Right cardiac atrium (tissue), 5 donors: ENCODE results near the gene CAP1. TPM values are rescaled to one million over a fixed set of nuclear protein-coding genes. Genes with fewer than 3 reads are reported as not detected.

Experiments used
- ATAC-seq, 2 donors: fragments of 200-7000 bp; cut with Tn5 transposase; one replicate each; pipeline versions ENCODE4 v1.8.0 to v1.9.1; 2020; ENCODE audit warnings: moderate library complexity in 2 of 2, mild to moderate bottlenecking in 1 of 2
- DNase-seq, 3 donors: peaks; one replicate each; pipeline ENCODE4 v3.0.0-alpha.2; 2020
- H3K27ac ChIP-seq: one replicate; pipeline ENCODE4 v1.5.1; 2013; ENCODE audit warnings: mild to moderate bottlenecking, low read length, control low read depth, moderate library complexity
- H3K27me3 ChIP-seq: one replicate; pipeline ENCODE4 v1.6.1; 2013; ENCODE audit not compliant: control insufficient read depth, insufficient read depth
- H3K4me1 ChIP-seq: one replicate; pipeline ENCODE4 v1.6.1; 2013; ENCODE audit warnings: low read length; ENCODE audit not compliant: control insufficient read depth, insufficient read depth
- H3K4me3 ChIP-seq: one replicate; pipeline ENCODE4 v1.5.1; 2013; ENCODE audit warnings: low read length, control low read depth
- H3K9me3 ChIP-seq: one replicate; pipeline ENCODE4 v1.6.1; 2013; ENCODE audit warnings: low read length; ENCODE audit not compliant: control insufficient read depth
- WGBS: extraction: QIAGEN DNeasy Blood & Tissue Kit; methylation state at CpG from one replicate; pipeline ENCODE4 v1.1.7; 2013; 5-methylcytosine and 5-hydroxymethylcytosine counted together
- intact Hi-C, 4 donors: fragments of 100-400 bp; cut with DNase I; formaldehyde crosslinking; loops; one replicate each; pipeline versions ENCODE4 v1.11.0 to v1.14.0; 2022 to 2023
- polyA plus RNA-seq: library from polyadenylated mRNA; stranded (reverse); fragments of 200-250 nt; gene quantifications from one replicate; pipeline ENCODE4 v1.2.3, GENCODE V29; 2013
- total RNA-seq, 4 donors: library from RNA; stranded (reverse); fragmentation: NEBNext Ultra II Directional; extraction: Animal tissue kit (Norgen Biotek cat#: 25700); gene quantifications; one replicate each; pipeline ENCODE4 v1.2.1, GENCODE V29; 2021
- donor health status: healthy with polysubstance abuse.
- donor health status: DM: no; HTN: yes; CAD: no.
- donor health status: DM: no; HTN: no; CAD: no.
- donor health status: DM: no; HTN: yes; CAD: no; lungs with severe emphysema.
- donor health status: DM: yes; HTN: yes; CAD: no.

Gene CAP1
- total and polyA plus RNA-seq, 5 donors: 43.8 to 118 (median 89.5) TPM

DNA sequence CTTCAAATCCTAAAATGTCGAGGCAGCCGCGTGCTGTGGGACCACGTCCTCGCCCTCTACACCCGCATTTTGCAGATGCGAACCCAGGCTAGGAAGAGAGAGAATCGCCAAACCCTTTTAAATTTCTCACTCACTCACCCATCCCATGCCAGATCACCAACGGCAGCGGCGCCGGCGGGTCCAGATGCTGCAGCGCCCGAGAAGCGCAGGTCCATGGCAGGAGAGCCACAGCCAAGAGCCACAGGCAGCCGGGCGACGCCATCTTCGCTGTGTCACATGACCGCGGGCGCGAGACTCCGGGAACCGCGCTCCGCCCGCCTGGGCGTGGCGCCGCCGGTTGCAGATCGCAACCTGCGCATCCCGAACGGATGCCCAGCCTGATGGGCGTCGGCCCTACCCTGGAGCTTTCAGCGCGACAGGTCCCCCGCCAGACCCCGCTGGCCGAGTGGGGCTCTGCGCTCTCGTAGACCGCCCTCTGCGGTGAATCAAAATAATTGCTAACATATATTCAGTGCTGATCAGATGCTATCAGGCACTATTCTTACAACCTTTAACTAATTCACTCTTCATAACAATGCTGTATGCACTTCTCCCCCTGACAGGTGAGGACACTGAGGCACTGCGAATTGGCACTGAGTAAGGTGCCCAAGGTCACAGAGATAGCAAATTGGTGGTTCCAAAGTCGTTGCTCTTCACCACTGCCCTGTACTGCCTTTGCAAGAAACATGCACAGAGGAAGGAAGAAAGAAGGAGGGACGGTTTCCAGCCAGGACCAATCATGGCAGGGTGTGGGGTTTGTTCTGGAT is 56.7 kb downstream of the CAP1 start, which contains the start of gene PPT1:
TSS of gene PPT1 (minus strand) at position 276 of the 806 bp plus-strand sequence. CDS start at position 262, 14 bp downstream.
- H3K27ac ChIP-seq: peak within 1 kb of the TSS; percentile 61
- H3K27me3 ChIP-seq: no peaks in the 10 kb centered on the region
- peak; percentile 78 to 93 (median 90) for DNase-seq
- ATAC-seq: peak; percentile 96 to 97
- H3K9me3 ChIP-seq: no peaks in the 10 kb centered on the region
- intact Hi-C loops: no loop called here
- WGBS: under 1% methylated on average over 51 of the region's 51 CpGs
- peak within 1 kb of the TSS; percentile 83 for H3K4me3 ChIP-seq
- H3K4me1 ChIP-seq: no peaks in the 10 kb centered on the region

- WGBS: 73% methylated on average over 1 of the region's 1 CpG
Observed at GRCh38 chr1:40102038-40102437, 61.5 kb downstream of the CAP1 start.

GRCh38 chr1:40102896-40103295 is 62.4 kb downstream of the CAP1 start:
- H3K27me3 ChIP-seq: no peaks in the 10 kb centered on the region
- DNase-seq (no peak), ATAC-seq (no peak)
- no peaks in the 10 kb centered on the region for H3K4me1 ChIP-seq
- no peak overlapping the region for H3K4me3 ChIP-seq
- no peak overlapping the region for H3K27ac ChIP-seq
- intact Hi-C loops: no loop called here
- H3K9me3 ChIP-seq: no peaks in the 10 kb centered on the region
- WGBS: 85% methylated on average over 3 of the region's 3 CpGs

More at GRCh38 chr1:40102038-40102437, 61.5 kb downstream of the CAP1 start:
- no peaks in the 10 kb centered on the region for H3K9me3 ChIP-seq
- DNase-seq (no peak), ATAC-seq (no peak)
- H3K27ac ChIP-seq: no peak overlapping the region
- H3K4me1 ChIP-seq: no peaks in the 10 kb centered on the region
- no peaks in the 10 kb centered on the region for H3K27me3 ChIP-seq
- intact Hi-C loops: no loop called here
- H3K4me3 ChIP-seq: no peak overlapping the region

- H3K4me3 ChIP-seq: no peak overlapping the region
- no peak overlapping the region for H3K27ac ChIP-seq
- H3K27me3 ChIP-seq: no peaks in the 10 kb centered on the region
- DNase-seq (no peak), ATAC-seq (no peak)
- intact Hi-C loops: no loop called here
- no peaks in the 10 kb centered on the region for H3K4me1 ChIP-seq
- H3K9me3 ChIP-seq: no peaks in the 10 kb centered on the region
- WGBS: 88% methylated on average over 1 of the region's 1 CpG
Observed at GRCh38 chr1:40105028-40105427, 64.5 kb downstream of the CAP1 start.

DNA sequence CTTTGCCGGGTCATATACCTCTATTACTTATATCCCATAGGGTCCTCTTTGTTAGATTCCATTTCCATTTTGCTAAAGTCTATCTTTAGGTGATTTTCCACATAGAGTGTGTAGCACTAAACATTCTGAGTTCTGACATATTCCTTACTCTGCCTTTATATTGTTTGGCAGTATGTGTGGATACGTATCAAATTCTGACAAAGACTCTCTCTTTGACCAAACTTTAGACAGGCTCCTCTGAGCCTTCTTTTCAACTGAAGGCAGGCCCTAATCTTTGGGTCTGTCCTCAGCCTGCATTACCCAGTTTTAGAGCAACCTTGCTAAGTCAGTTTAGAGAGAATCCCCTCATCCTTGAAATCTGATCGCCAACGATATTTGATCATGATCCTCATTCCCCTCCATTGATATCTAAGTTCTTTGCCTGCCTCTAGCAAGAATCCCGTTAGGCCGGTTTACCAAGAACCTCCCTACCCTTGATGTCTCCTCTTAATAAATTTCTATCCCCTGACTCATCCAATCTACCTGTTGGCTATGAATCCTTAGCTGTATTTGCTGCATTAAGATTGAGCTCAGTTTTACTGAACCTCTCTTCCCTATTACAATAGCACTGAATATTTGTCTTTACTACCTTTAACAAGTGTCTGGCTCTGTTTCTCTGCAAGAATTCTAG is 66.9 kb downstream of the CAP1 start:
- H3K4me1 ChIP-seq: no peaks in the 10 kb centered on the region
- ATAC-seq: no peak
- no peaks in the 10 kb centered on the region for H3K9me3 ChIP-seq
- no peak overlapping the region for H3K27ac ChIP-seq
- H3K27me3 ChIP-seq: no peaks in the 10 kb centered on the region
- no peak overlapping the region for H3K4me3 ChIP-seq
- intact Hi-C loops: no loop called here
- WGBS: 87% methylated on average over 6 of the region's 6 CpGs
- no peak for DNase-seq

DNA sequence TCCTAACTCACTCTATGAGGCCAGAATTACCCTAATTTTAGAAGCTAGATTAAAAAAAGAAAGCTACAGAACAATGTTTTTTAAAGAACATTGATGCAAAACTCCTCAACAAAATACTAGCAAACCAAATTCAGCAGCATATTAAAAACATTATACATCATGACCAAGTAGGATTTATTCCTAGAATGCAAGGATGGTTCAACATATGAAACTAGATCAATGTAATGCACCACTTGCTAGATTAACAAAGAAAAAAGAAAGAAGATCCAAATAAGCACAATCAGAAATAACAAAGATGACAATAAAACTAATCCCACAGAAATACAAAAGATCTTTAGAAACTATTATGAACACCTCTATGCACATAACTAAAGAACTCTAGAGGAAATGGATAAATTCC is 69.9 kb downstream of the CAP1 start:
- no peak for DNase-seq
- ATAC-seq: no peak
- Histone ChIP-seq H3K9me3 (no peaks in the 10 kb centered on the region), H3K27ac (no peak overlapping the region), H3K27me3 (no peaks in the 10 kb centered on the region), H3K4me3 (no peak overlapping the region), H3K4me1 (no peaks in the 10 kb centered on the region)
- intact Hi-C loops: no loop called here

DNA sequence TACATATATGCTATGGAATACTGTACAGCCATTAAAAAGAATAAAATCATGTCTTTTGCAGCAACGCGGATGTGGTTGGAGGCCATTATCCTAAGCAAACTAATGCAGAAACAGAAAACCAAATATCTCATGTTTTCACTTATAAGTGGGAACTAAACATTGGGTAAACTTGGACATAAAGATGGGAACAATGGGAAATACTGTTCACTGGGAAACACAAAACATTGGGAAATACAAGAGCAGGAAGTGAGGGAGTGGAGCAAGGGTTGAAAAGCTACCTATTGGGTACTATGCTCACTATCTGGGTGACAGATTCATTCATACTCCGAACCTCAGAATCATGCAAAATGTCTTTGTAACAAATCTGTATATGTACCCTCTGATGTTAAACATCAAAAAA is 73.9 kb downstream of the CAP1 start:
- 82% methylated on average over 3 of the region's 3 CpGs for WGBS
- DNase-seq: no peak
- no peaks in the 10 kb centered on the region for H3K9me3 ChIP-seq
- no peak for ATAC-seq
- no peak overlapping the region for H3K4me3 ChIP-seq
- intact Hi-C loops: no loop called here
- no peak overlapping the region for H3K27ac ChIP-seq
- H3K27me3 ChIP-seq: no peaks in the 10 kb centered on the region
- H3K4me1 ChIP-seq: no peaks in the 10 kb centered on the region

DNA sequence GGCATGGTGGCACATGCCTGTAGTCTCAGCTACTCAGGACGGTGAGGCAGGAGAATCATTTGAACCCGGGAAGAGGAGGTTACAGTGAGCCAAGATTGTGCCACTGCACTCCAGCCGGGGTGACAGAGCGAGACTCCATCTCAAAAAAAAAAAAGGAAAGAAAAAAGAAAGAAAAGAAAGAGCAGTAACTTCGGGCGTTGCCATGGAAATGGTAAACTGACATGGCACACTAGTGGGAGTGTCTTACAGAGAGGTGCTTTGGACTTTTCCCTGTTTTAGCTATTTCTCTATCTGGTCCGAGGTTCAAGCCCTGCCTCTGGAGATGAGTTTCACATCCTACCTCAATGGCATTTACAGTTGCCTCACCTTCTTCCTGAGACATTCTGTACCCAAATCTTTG is 79.6 kb downstream of the CAP1 start:
- Histone ChIP-seq H3K27ac (no peak overlapping the region), H3K4me3 (no peak overlapping the region), H3K4me1 (no peaks in the 10 kb centered on the region), H3K9me3 (no peaks in the 10 kb centered on the region), H3K27me3 (no peaks in the 10 kb centered on the region)
- no peak for DNase-seq
- no peak for ATAC-seq
- intact Hi-C loops: no loop called here
- 82% methylated on average over 7 of the region's 7 CpGs for WGBS

Other genes with a start within 250 kb of the CAP1 start
- 10 to 100 TPM; 16.4 to 20.6 (median 18.1) TPM for gene TRIT1, start 157.2 kb upstream of the CAP1 start, total RNA-seq
- gene TRIT1, start 157.2 kb upstream of the CAP1 start, polyA plus RNA-seq: 17.6 TPM
- under 1 TPM; 0.33 to 0.97 (median 0.57) TPM for gene MYCL, start 138.8 kb upstream of the CAP1 start, total RNA-seq
- gene MYCL, start 138.8 kb upstream of the CAP1 start, polyA plus RNA-seq: 0.23 TPM
- gene MFSD2A, start 85.6 kb upstream of the CAP1 start, total RNA-seq: 1 to 10 TPM in 1 of 4 donors, under 1 TPM in 3; 0.31 to 1.1 (median 0.81) TPM
- gene MFSD2A, start 85.6 kb upstream of the CAP1 start, polyA plus RNA-seq: 0.43 TPM
- gene PPT1, start 56.5 kb downstream of the CAP1 start, total RNA-seq: 10 to 100 TPM; 37.6 to 59.0 (median 42.6) TPM
- 39.5 TPM for gene PPT1, start 56.5 kb downstream of the CAP1 start, polyA plus RNA-seq
- gene RLF, start 120.7 kb downstream of the CAP1 start, total RNA-seq: 10 to 100 TPM; 13.4 to 14.9 (median 14.2) TPM
- gene RLF, start 120.7 kb downstream of the CAP1 start, polyA plus RNA-seq: 4.9 TPM
- not detected for gene TMCO2, start 207.2 kb downstream of the CAP1 start, total RNA-seq
- not detected for gene TMCO2, start 207.2 kb downstream of the CAP1 start, polyA plus RNA-seq
- gene ZMPSTE24, start 217.5 kb downstream of the CAP1 start, total RNA-seq: 10 to 100 TPM; 29.0 to 43.4 (median 34.7) TPM
- 23.5 TPM for gene ZMPSTE24, start 217.5 kb downstream of the CAP1 start, polyA plus RNA-seq